ENCODE measurements around the gene CAMKK1.
"Not testable (repeated sequence)": the region's sequence is repeated elsewhere in the genome, so short reads cannot be mapped to it uniquely, and the experiment has no call there.

The CAMKK1 gene

GRCh38 chr17:3873862-3874261, 19.0 kb downstream of the CAMKK1 start:
- no peak for DNase-seq

- DNase-seq: no peak
These were observed 22.0 kb downstream of the CAMKK1 start for GRCh38 chr17:3870871-3871306.

GRCh38 chr17:3867606-3868005, 25.2 kb downstream of the CAMKK1 start:
- no peak for DNase-seq

- DNase-seq: no peak
These were observed 25.7 kb downstream of the CAMKK1 start for GRCh38 chr17:3867106-3867505.

- no peak for DNase-seq
These were observed 26.6 kb downstream of the CAMKK1 start for GRCh38 chr17:3866276-3866675.

- no peak for DNase-seq
These were observed 27.7 kb downstream of the CAMKK1 start for GRCh38 chr17:3865176-3865575.

GRCh38 chr17:3864534-3864933, 28.3 kb downstream of the CAMKK1 start:
- no peak for DNase-seq

GRCh38 chr17:3861761-3862681, 30.8 kb downstream of the CAMKK1 start:
- DNase-seq: no peak

GRCh38 chr17:3860939-3861700, 31.7 kb downstream of the CAMKK1 start:
- no peak for DNase-seq

GRCh38 chr17:3859940-3860339, 32.9 kb downstream of the CAMKK1 start:
- no peak for DNase-seq

- no peak for DNase-seq
These were observed 35.4 kb downstream of the CAMKK1 start for GRCh38 chr17:3857261-3858105.

GRCh38 chr17:3854204-3854603, 38.6 kb downstream of the CAMKK1 start:
- DNase-seq: not testable (repeated sequence)

GRCh38 chr17:3852561-3852960, 40.3 kb downstream of the CAMKK1 start:
- no peak for DNase-seq

GRCh38 chr17:3851461-3852100, 41.3 kb downstream of the CAMKK1 start:
- DNase-seq: no peak

- DNase-seq: no peak
These were observed 44.5 kb downstream of the CAMKK1 start for GRCh38 chr17:3848229-3848835.

- no peak for DNase-seq
These were observed 45.6 kb downstream of the CAMKK1 start for GRCh38 chr17:3847165-3847670.

- DNase-seq: no peak
These were observed 46.3 kb downstream of the CAMKK1 start for GRCh38 chr17:3846437-3847164.

- peak; percentile 95 for DNase-seq
These were observed 47.0 kb downstream of the CAMKK1 start, which contains the start of gene NCBP3 for GRCh38 chr17:3845621-3846436. Gene NCBP3 (minus strand): TSS chr17:3846246. CDS start chr17:3846223, 23 bp downstream.

- no peak for DNase-seq
These were observed 47.6 kb downstream of the CAMKK1 start for GRCh38 chr17:3845291-3845620.

- DNase-seq: not testable (repeated sequence)
These were observed 48.3 kb downstream of the CAMKK1 start for GRCh38 chr17:3844556-3844955.
